Natural killer cell (primary cell): Measurements from ENCODE around the gene DCTD. TPM values are rescaled to one million over a fixed set of nuclear protein-coding genes. Genes with fewer than 3 reads are reported as not detected.

Experiments
- ATAC-seq, 3 donors: fragments of 150-1000 bp in 2 of 3; fragments of 200-7000 bp in 1 of 3; cut with Tn5 transposase; 1 replicate in 1 of 3; 2 replicates in 2 of 3; pipeline ENCODE4 v1.10.0; 2021; ENCODE audit warnings: mild to moderate bottlenecking in 2 of 3, moderate library complexity in 2 of 3
- DNase-seq, 2 donors: peaks; one replicate each; pipeline versions ENCODE4 v3.0.0 to v3.0.0-alpha.2; 2013 to 2021; ENCODE audit warnings: mixed read lengths in 1 of 2
- H3K27ac ChIP-seq: one replicate; pipeline ENCODE4 v1.5.1; 2013; ENCODE audit warnings: mild to moderate bottlenecking, low read length
- H3K27me3 ChIP-seq: one replicate; pipeline ENCODE4 v1.6.1; 2013; ENCODE audit warnings: low read length; ENCODE audit not compliant: control insufficient read depth, insufficient read depth
- H3K36me3 ChIP-seq: one replicate; pipeline ENCODE4 v1.6.1; 2013; ENCODE audit warnings: low read length; ENCODE audit not compliant: control insufficient read depth, insufficient read depth
- H3K4me1 ChIP-seq: one replicate; pipeline ENCODE4 v1.6.1; 2013; ENCODE audit warnings: low read length; ENCODE audit not compliant: control insufficient read depth, insufficient read depth
- H3K4me3 ChIP-seq: one replicate; pipeline ENCODE4 v1.5.1; 2013; ENCODE audit warnings: low read length
- H3K9me3 ChIP-seq: one replicate; pipeline ENCODE4 v1.6.1; 2013; ENCODE audit warnings: low read length; ENCODE audit not compliant: control insufficient read depth, insufficient read depth
- H3K27ac Mint-ChIP-seq, 2 donors: one replicate each; pipeline ENCODE4 v1.8.0; 2022; ENCODE audit warnings: mild to moderate bottlenecking in 2 of 2, mixed read lengths in 2 of 2, moderate library complexity in 1 of 2
- H3K27me3 Mint-ChIP-seq, 2 donors: one replicate each; pipeline ENCODE4 v1.8.0; 2022; ENCODE audit warnings: low read depth in 2 of 2, mixed read lengths in 2 of 2
- H3K36me3 Mint-ChIP-seq: one replicate; pipeline ENCODE4 v1.8.0; 2022; ENCODE audit warnings: mixed read lengths
- H3K4me1 Mint-ChIP-seq, 2 donors: one replicate each; pipeline ENCODE4 v1.8.0; 2022; ENCODE audit warnings: mixed read lengths in 2 of 2
- H3K4me3 Mint-ChIP-seq: one replicate; pipeline ENCODE4 v1.8.0; 2022; ENCODE audit warnings: mild to moderate bottlenecking, moderate library complexity, mixed read lengths
- H3K9me3 Mint-ChIP-seq, 2 donors: one replicate each; pipeline ENCODE4 v1.8.0; 2022; ENCODE audit warnings: mixed read lengths in 2 of 2
- WGBS: methylation state at CpG from one replicate; pipeline ENCODE4 v1.1.7; 2013; ENCODE audit warnings: missing lambda C conversion rate; ENCODE audit not compliant: insufficient coverage; 5-methylcytosine and 5-hydroxymethylcytosine counted together
- intact Hi-C: fragments of 100-400 bp; cut with micrococcal nuclease; formaldehyde crosslinking; loops from one replicate; pipeline ENCODE4 v1.14.2; 2022
- total RNA-seq, 4 donors: library from RNA; stranded (reverse); fragments of 120-200 nt in 1 of 4; gene quantifications; one replicate each; pipeline versions ENCODE4 v1.2.3 to v1.2.4, GENCODE V29; 2013 to 2022
- TF ChIP-seq, protein P1 (sequence below): fragments of 200-600 bp; IDR thresholded peaks from one replicate; pipeline ENCODE4 v1.8.0; 2022; ENCODE audit warnings: antibody characterized with exemption

DCTD gene
- total RNA-seq, 3 donors from 2014 or later (not counting 1 experiment from before 2014, with no cell fraction given) = 57.2 to 68.2 (median 68.1) TPM

DNA sequence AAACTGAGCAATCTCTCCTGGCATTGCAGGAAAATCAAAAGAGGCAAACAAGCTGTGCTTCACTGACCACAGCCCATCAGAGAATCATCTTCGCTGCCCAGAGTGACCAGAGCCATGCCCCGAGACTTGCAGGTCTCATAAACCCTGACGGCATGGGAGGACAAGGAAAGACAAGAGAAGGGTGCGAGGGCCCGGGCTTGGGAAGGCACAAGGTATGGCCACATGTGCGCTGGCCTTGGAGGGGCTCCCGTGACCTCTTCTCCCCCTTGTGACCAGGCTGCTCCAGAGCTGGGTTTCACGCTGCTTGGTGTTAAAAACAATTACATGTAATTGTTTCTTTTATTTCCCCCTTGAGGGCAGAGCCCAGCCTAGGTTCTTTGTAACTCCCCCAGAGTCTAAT lies 20.8 kb downstream of the DCTD start:
- H3K27me3 ChIP-seq = no peaks in the 10 kb centered on the region
- no peaks in the 10 kb centered on the region for H3K9me3 ChIP-seq
- H3K4me3 ChIP-seq = no peak overlapping the region
- TF ChIP-seq, protein P1, sequence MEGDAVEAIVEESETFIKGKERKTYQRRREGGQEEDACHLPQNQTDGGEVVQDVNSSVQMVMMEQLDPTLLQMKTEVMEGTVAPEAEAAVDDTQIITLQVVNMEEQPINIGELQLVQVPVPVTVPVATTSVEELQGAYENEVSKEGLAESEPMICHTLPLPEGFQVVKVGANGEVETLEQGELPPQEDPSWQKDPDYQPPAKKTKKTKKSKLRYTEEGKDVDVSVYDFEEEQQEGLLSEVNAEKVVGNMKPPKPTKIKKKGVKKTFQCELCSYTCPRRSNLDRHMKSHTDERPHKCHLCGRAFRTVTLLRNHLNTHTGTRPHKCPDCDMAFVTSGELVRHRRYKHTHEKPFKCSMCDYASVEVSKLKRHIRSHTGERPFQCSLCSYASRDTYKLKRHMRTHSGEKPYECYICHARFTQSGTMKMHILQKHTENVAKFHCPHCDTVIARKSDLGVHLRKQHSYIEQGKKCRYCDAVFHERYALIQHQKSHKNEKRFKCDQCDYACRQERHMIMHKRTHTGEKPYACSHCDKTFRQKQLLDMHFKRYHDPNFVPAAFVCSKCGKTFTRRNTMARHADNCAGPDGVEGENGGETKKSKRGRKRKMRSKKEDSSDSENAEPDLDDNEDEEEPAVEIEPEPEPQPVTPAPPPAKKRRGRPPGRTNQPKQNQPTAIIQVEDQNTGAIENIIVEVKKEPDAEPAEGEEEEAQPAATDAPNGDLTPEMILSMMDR = no peak
- Mint-ChIP-seq H3K4me3 (no peak overlapping the region), H3K27ac (no peak overlapping the region), H3K27me3 (no peaks in the 10 kb centered on the region), H3K9me3 (no peaks in the 10 kb centered on the region), H3K4me1 (no peaks in the 10 kb centered on the region), H3K36me3 (peaks cover 22% of the 10 kb centered on the region)
- no peaks in the 10 kb centered on the region for H3K4me1 ChIP-seq
- ATAC-seq (no peak), DNase-seq (no peak)
- WGBS = 98% methylated on average over 7 of the region's 8 CpGs
- intact Hi-C loops = no loop called here
- peaks cover 57% of the 10 kb centered on the region for H3K36me3 ChIP-seq
- no peak overlapping the region for H3K27ac ChIP-seq

DNA sequence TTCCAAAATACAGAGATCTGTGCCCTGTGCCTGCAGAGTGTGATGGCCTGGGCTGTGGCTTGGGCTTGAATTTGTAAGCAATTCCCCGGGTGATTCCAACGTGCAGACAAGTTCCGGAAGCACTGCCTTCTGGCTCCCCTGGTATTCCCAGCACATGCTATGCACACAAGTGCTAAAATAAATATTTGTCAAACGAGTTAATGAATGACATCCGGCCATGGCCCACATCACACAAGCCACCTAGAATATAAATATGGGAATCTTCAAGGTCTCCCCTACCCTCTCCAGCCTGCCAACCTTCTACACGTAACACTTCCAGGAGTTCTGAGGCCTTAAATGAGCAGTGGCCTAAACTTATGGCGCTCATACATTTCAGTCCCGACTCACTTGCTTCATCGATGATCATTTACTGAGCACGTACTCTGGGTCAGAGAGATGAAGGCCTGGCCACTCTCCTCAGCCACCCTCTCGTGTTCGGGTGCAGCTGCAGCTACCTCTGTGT lies 21.3 kb downstream of the DCTD start:
- Mint-ChIP-seq H3K4me3 (no peak overlapping the region), H3K9me3 (no peaks in the 10 kb centered on the region), H3K27me3 (no peaks in the 10 kb centered on the region), H3K4me1 (no peaks in the 10 kb centered on the region), H3K27ac (no peak overlapping the region), H3K36me3 (peaks cover 22% of the 10 kb centered on the region)
- peaks cover 58% of the 10 kb centered on the region for H3K36me3 ChIP-seq
- TF ChIP-seq, protein P1 = no peak
- 93% methylated on average over 12 of the region's 12 CpGs for WGBS
- no peak overlapping the region for H3K27ac ChIP-seq
- no peak for DNase-seq
- H3K27me3 ChIP-seq = no peaks in the 10 kb centered on the region
- intact Hi-C loops = no loop called here
- H3K9me3 ChIP-seq = no peaks in the 10 kb centered on the region
- no peak overlapping the region for H3K4me3 ChIP-seq
- no peaks in the 10 kb centered on the region for H3K4me1 ChIP-seq
- ATAC-seq = no peak

DNA sequence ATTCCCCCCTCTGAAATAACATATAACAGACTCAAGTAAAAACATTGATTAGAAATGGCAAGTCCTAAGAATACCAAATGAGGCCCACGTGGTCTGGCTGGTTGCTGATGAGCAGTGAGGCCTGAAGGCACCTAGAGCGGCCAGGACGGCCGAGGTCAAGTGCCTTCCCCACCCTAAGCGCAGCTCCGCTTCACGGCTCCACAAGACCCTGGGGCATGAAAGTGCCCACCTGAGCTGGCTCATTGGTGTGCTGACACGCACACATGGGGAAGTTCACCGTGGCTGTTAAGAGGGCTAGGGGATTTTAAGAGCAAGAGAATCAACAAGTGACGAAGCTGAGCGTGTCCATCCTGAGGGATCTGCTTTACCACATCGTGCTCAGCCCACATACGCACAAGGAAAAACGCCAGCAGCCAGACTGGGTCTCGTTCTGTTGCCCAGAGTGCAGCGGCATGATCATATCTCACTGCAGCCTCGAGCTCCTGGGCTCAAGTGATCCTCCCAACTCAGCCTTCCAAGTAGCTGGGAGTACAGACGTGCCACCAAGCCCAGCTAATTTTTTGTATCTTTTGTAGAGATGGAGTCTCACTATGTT lies 22.4 kb downstream of the DCTD start:
- 97% methylated on average over 18 of the region's 18 CpGs for WGBS
- Histone ChIP-seq H3K27ac (no peak overlapping the region), H3K4me1 (no peaks in the 10 kb centered on the region), H3K27me3 (no peaks in the 10 kb centered on the region), H3K9me3 (no peaks in the 10 kb centered on the region), H3K4me3 (no peak overlapping the region), H3K36me3 (peaks cover 63% of the 10 kb centered on the region)
- ATAC-seq = no peak
- Mint-ChIP-seq H3K27me3 (no peaks in the 10 kb centered on the region), H3K4me1 (no peaks in the 10 kb centered on the region), H3K36me3 (peaks cover 26% of the 10 kb centered on the region), H3K9me3 (no peaks in the 10 kb centered on the region), H3K27ac (no peak overlapping the region), H3K4me3 (no peak overlapping the region)
- intact Hi-C loops = no loop called here
- DNase-seq = no peak
- TF ChIP-seq, protein P1 = no peak
